Gastrocnemius medialis (tissue), 4 donors: ENCODE measurements around the gene ARFGEF3. TPM values are rescaled to one million over a fixed set of nuclear protein-coding genes. Genes with fewer than 3 reads are reported as not detected.

Experiments
- ATAC-seq, 2 donors: fragments of 150-250 bp; one replicate each; pipeline ENCODE4 v1.9.1; 2016
- DNase-seq, 2 donors: peaks; one replicate each; pipeline ENCODE4 v3.0.0-alpha.2; 2019
- H3K27ac ChIP-seq, 4 donors: fragments of 200-600 bp; sonication (generic); 1 replicate in 1 of 4; 2 replicates in 3 of 4; pipeline ENCODE4 v1.5.1; 2016 to 2018; ENCODE audit warnings: mild to moderate bottlenecking in 2 of 4, moderate library complexity in 1 of 4
- H3K27me3 ChIP-seq, 3 donors: fragments of 200-600 bp; sonication (generic) in 2 of 3; 1 replicate in 1 of 3; 2 replicates in 2 of 3; pipeline versions ENCODE4 v1.5.1 to v1.6.0; 2016 to 2019; ENCODE audit warnings: mild to moderate bottlenecking in 1 of 3, moderate library complexity in 1 of 3
- H3K36me3 ChIP-seq, 2 donors: fragments of 200-600 bp; sonication (generic) in 1 of 2; one replicate each; pipeline ENCODE4 v1.5.1; 2017 to 2018
- H3K4me1 ChIP-seq, 2 donors: fragments of 200-600 bp; sonication (generic) in 1 of 2; one replicate each; pipeline ENCODE4 v1.5.1; 2016 to 2017; ENCODE audit warnings: mild to moderate bottlenecking in 2 of 2
- H3K4me3 ChIP-seq, 4 donors: fragments of 200-600 bp; sonication (generic) in 3 of 4; 1 replicate in 1 of 4; 2 replicates in 3 of 4; pipeline ENCODE4 v1.5.1; 2016 to 2019; ENCODE audit warnings: mild to moderate bottlenecking in 2 of 4
- H3K9me3 ChIP-seq, 3 donors: fragments of 200-600 bp; sonication (generic) in 2 of 3; 1 replicate in 1 of 3; 2 replicates in 2 of 3; pipeline ENCODE4 v1.5.1; 2016 to 2019
- CTCF ChIP-seq, 5 experiments: fragments of 450-650 bp in 3 of 5; fragments of 200-600 bp in 2 of 5; sonication (generic) in 2 of 5; IDR thresholded peaks in 4 of 5; conservative IDR thresholded peaks in 1 of 5; 1 replicate in 4 of 5; 2 replicates in 1 of 5; pipeline ENCODE4 v1.5.1; 2016 to 2019; ENCODE audit warnings: antibody characterized with exemption in 5 of 5, mild to moderate bottlenecking in 3 of 5, moderate library complexity in 3 of 5
- POLR2A ChIP-seq, 2 donors: fragments of 450-650 bp; IDR thresholded peaks; one replicate each; pipeline ENCODE4 v1.6.1; 2017; ENCODE audit warnings: antibody characterized with exemption in 2 of 2, mild to moderate bottlenecking in 2 of 2, moderate library complexity in 2 of 2
- in situ Hi-C, 4 donors: fragments of 200-750 bp; cut with MboI; loops; one replicate each; pipeline versions ENCODE4 v1.15.0 to v1.8.0; 2017; ENCODE audit warnings: low sequenced_read_pairs in 4 of 4
- intact Hi-C: fragments of 100-400 bp; cut with DNase I; formaldehyde crosslinking; loops from one replicate; pipeline ENCODE4 v1.15.1; 2023; ENCODE audit warnings: low total_unique reads
- total RNA-seq, 4 donors: library from RNA; depleted of rRNA; stranded (reverse); fragments of >200 nt; gene quantifications; one replicate each; pipeline versions ENCODE4 v1.1.0 to v1.2.3, GENCODE V29; 2016

Gene ARFGEF3
- total RNA-seq, 4 donors from 2014 or later, result 0.40 to 0.78 (median 0.52) TPM

GRCh38 chr6:138264372-138264880 is 102.7 kb downstream of the ARFGEF3 start:
- H3K27ac ChIP-seq, result no peak overlapping the region
- intact Hi-C loops, result no loop called here
- H3K4me3 ChIP-seq, result no peak overlapping the region
- ATAC-seq (no peak), DNase-seq (no peak)
- no peaks in the 10 kb centered on the region for H3K36me3 ChIP-seq
- in situ Hi-C loops, result no loop called here
- TF ChIP-seq CTCF (IDR thresholded peaks at IDR 0.05 in 4 of 5, conservative IDR thresholded peaks at IDR 0.05 in 1 of 5) (no peak), POLR2A (IDR thresholded peaks at IDR 0.05) (no peak)
- no peaks in the 10 kb centered on the region for H3K27me3 ChIP-seq
- H3K9me3 ChIP-seq, result no peaks in the 10 kb centered on the region
- no peaks in the 10 kb centered on the region for H3K4me1 ChIP-seq

DNA sequence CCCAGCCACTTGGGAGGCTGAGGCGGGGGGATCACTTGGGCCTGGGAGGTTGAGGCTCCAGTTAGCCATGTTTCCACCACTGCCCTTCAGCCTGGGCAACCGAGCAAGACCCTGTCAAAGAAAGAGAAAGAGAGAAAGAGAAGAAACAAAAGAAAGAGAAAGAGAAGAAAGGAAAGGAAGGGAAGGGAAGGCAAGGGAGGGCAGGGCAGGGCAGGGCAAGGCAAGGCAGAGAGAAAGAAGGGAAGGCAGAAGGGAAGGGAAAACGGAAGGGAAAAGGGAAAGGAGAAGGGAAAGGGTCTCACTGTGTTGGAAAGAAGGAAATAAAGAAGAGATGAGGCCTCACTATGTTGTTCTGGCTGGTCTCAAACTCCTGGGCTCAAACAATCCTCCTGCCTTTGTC is 104.4 kb downstream of the ARFGEF3 start:
- TF ChIP-seq CTCF (IDR thresholded peaks at IDR 0.05 in 4 of 5, conservative IDR thresholded peaks at IDR 0.05 in 1 of 5), result no peak
- no peaks in the 10 kb centered on the region for H3K36me3 ChIP-seq
- H3K4me3 ChIP-seq, result no peak overlapping the region
- intact Hi-C loops, result no loop called here
- no peaks in the 10 kb centered on the region for H3K27me3 ChIP-seq
- ATAC-seq, result no peak
- no peak overlapping the region for H3K27ac ChIP-seq
- no peak for DNase-seq
- H3K4me1 ChIP-seq, result no peaks in the 10 kb centered on the region
- in situ Hi-C loops, result no loop called here
- no peaks in the 10 kb centered on the region for H3K9me3 ChIP-seq

DNA sequence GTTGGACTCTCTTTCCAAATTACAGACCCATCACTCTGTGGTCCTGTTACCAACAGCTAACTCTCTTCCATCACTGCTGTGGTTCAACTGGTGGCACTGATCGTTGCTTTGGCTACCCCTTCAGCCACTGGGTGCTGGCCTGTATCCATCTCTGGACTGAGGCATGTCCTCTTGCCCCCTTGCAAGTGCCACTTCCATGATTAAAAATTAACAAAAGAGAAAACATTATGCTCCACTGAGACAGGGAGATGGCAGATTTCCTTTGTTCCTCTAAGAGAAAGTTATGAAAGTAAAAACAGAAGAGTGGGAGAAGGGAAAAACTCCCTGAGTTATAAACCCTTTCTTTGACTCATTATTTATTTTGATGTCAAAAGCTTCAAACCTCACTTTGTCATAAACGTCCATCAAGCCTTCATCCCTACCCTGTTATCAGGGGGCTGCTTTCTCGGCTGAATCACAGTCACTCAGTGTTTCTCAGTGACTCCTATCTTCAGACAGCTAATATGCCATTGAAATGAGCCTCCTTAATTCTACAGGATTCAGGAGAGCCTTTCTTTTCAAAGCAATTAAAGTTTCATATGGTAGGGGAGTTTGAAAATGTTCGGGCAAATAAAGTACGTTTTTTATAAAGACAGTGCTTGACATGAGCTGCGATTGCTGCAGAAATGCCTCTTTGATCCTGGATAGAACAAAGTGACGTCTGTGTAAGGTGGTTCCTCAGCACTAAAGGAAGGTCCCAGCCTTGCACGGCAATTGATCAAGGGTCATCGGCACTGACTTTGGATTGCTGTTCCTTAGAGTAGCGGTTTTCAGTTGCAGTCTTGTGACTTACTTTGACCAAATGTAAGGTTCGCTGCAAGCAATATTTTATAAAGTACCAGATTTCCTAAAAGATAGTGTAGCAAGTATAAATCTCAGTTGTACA is 106.5 kb downstream of the ARFGEF3 start:
- Histone ChIP-seq H3K27ac (no peak overlapping the region), H3K4me1 (no peaks in the 10 kb centered on the region), H3K9me3 (no peaks in the 10 kb centered on the region), H3K4me3 (no peak overlapping the region), H3K36me3 (no peaks in the 10 kb centered on the region), H3K27me3 (no peaks in the 10 kb centered on the region)
- TF ChIP-seq CTCF (IDR thresholded peaks at IDR 0.05 in 4 of 5, conservative IDR thresholded peaks at IDR 0.05 in 1 of 5) (no peak), POLR2A (IDR thresholded peaks at IDR 0.05) (no peak)
- intact Hi-C loops (no loop called here), in situ Hi-C loops (no loop called here)
- ATAC-seq, result no peak
- DNase-seq, result no peak

GRCh38 chr6:138271451-138271850 is 109.7 kb downstream of the ARFGEF3 start:
- in situ Hi-C loops, result no loop called here
- TF ChIP-seq CTCF (IDR thresholded peaks at IDR 0.05 in 4 of 5, conservative IDR thresholded peaks at IDR 0.05 in 1 of 5) (no peak), POLR2A (IDR thresholded peaks at IDR 0.05) (no peak)
- Histone ChIP-seq H3K27ac (no peak overlapping the region), H3K36me3 (no peaks in the 10 kb centered on the region), H3K9me3 (no peaks in the 10 kb centered on the region), H3K4me1 (no peaks in the 10 kb centered on the region), H3K27me3 (no peaks in the 10 kb centered on the region), H3K4me3 (no peak overlapping the region)
- ATAC-seq (no peak), DNase-seq (no peak)
- intact Hi-C loops, result no loop called here
